IMR-90 (cell line): Measurements from ENCODE around the gene UBE2M. TPM values are rescaled to one million over a fixed set of nuclear protein-coding genes. Genes with fewer than 3 reads are reported as not detected.

Experiments used
- ATAC-seq: fragments of 200-7000 bp; cut with Tn5 transposase; 2 replicates; pipeline ENCODE4 v1.9.1; 2020; ENCODE audit warnings: low read depth, mild to moderate bottlenecking, moderate library complexity
- Bru-seq: library from RNA; stranded (reverse); fragments of 400-500 nt; gene quantifications from one replicate; lab custom pipeline; 2021; lab: Mats Ljungman, UMichigan
- BruChase-seq, 2 experiments: library from RNA; stranded (reverse); fragments of 400-500 nt; gene quantifications; one replicate each; lab custom pipeline; 2021; lab: Mats Ljungman, UMichigan
- BruUV-seq: library from RNA; stranded (reverse); fragments of 400-500 nt; replicated peaks from 2 replicates; lab custom pipeline; 2021; lab: Mats Ljungman, UMichigan
- CTCF ChIA-PET: fragments of 300-600 bp; formaldehyde crosslinking; extraction: SDS; loops from one replicate; lab custom pipeline; 2021; ENCODE audit warnings: antibody characterized with exemption; lab: Yijun Ruan, JAX
- POLR2A ChIA-PET: fragments of 300-600 bp; sonication (Branson Sonifier 250); formaldehyde crosslinking; loops from one replicate; lab custom pipeline; 2022; ENCODE audit warnings: antibody characterized with exemption; ENCODE audit not compliant: unreplicated experiment; lab: Charles Lee
- DNase-seq: peaks from one replicate; pipeline ENCODE4 v3.0.0; 2013
- H2AFZ ChIP-seq: replicated peaks from 2 replicates; pipeline ENCODE3; 2013; ENCODE audit warnings: low read length, mild to moderate bottlenecking; ENCODE audit not compliant: poor library complexity
- H2AK5ac ChIP-seq: 2 replicates; pipeline ENCODE4 v1.6.1; 2013; ENCODE audit warnings: low read depth, low read length, inconsistent platforms
- H2AK9ac ChIP-seq: replicated peaks from 2 replicates; pipeline ENCODE3; 2013; ENCODE audit warnings: mild to moderate bottlenecking, low read depth, low read length, moderate library complexity; ENCODE audit not compliant: poor library complexity
- H2BK120ac ChIP-seq: 2 replicates; pipeline ENCODE4 v1.6.1; 2013; ENCODE audit warnings: low read depth, low read length, inconsistent platforms
- H2BK15ac ChIP-seq: 3 replicates; pipeline ENCODE4 v1.6.1; 2013; ENCODE audit warnings: low read depth, low read length, inconsistent platforms
- H2BK20ac ChIP-seq: 2 replicates; pipeline ENCODE4 v1.6.1; 2013; ENCODE audit warnings: low read depth, mild to moderate bottlenecking, inconsistent platforms, low read length, moderate library complexity
- H2BK5ac ChIP-seq: 2 replicates; pipeline ENCODE4 v1.6.1; 2013; ENCODE audit warnings: mild to moderate bottlenecking, low read depth, low read length, inconsistent platforms; ENCODE audit not compliant: poor library complexity, severe bottlenecking
- H3K14ac ChIP-seq: replicated peaks from 2 replicates; pipeline ENCODE4 v1.6.1; 2013; ENCODE audit warnings: low read depth, low read length, inconsistent platforms
- H3K18ac ChIP-seq: 2 replicates; pipeline ENCODE4 v1.6.1; 2013; ENCODE audit warnings: low read depth, low read length, control low read depth
- H3K23ac ChIP-seq: 2 replicates; pipeline ENCODE4 v1.6.1; 2013; ENCODE audit warnings: low read depth, low read length, inconsistent platforms
- H3K27ac ChIP-seq: 2 replicates; pipeline ENCODE4 v1.5.1; 2013; ENCODE audit warnings: mild to moderate bottlenecking, control low read depth, low read length; ENCODE audit not compliant: insufficient read depth
- H3K27me3 ChIP-seq: 2 replicates; pipeline ENCODE4 v1.6.1; 2013; ENCODE audit warnings: low read length; ENCODE audit not compliant: control insufficient read depth, insufficient read depth
- H3K36me3 ChIP-seq: 2 replicates; pipeline ENCODE4 v1.6.1; 2013; ENCODE audit warnings: low read length, mixed read lengths; ENCODE audit not compliant: control insufficient read depth, insufficient read depth
- H3K4ac ChIP-seq: 2 replicates; pipeline ENCODE4 v1.6.1; 2013; ENCODE audit warnings: low read depth, low read length, inconsistent platforms
- H3K4me1 ChIP-seq: 2 replicates; pipeline ENCODE4 v1.6.1; 2013; ENCODE audit warnings: low read length, mixed read lengths; ENCODE audit not compliant: control insufficient read depth, insufficient read depth
- H3K4me2 ChIP-seq: 2 replicates; pipeline ENCODE4 v1.6.1; 2013; ENCODE audit warnings: low read depth, mild to moderate bottlenecking, control low read depth, low read length, moderate library complexity
- H3K4me3 ChIP-seq: 2 replicates; pipeline ENCODE4 v1.5.1; 2013; ENCODE audit warnings: low read depth, mild to moderate bottlenecking, control low read depth, low read length, moderate library complexity; ENCODE audit not compliant: insufficient read depth
- H3K56ac ChIP-seq: 2 replicates; pipeline ENCODE4 v1.6.1; 2013; ENCODE audit warnings: low read length, inconsistent platforms; ENCODE audit not compliant: insufficient read depth; ENCODE audit errors: extremely low read depth
- H3K79me1 ChIP-seq, 2 experiments: 2 replicates each; pipeline ENCODE4 v1.6.1; 2013; ENCODE audit warnings: low read length in 2 of 2, inconsistent platforms in 1 of 2, low read depth in 1 of 2
- H3K9ac ChIP-seq: 2 replicates; pipeline ENCODE4 v1.6.1; 2013; ENCODE audit warnings: low read depth, low read length, control low read depth
- H3K9me1 ChIP-seq: 2 replicates; pipeline ENCODE4 v1.6.1; 2013; ENCODE audit warnings: low read length, inconsistent platforms; ENCODE audit not compliant: insufficient read depth
- H3K9me3 ChIP-seq: 2 replicates; pipeline ENCODE4 v1.6.1; 2013; ENCODE audit warnings: low read length; ENCODE audit not compliant: control insufficient read depth, insufficient read depth
- H4K20me1 ChIP-seq: 2 replicates; pipeline ENCODE4 v1.6.1; 2013; ENCODE audit warnings: low read length, inconsistent platforms; ENCODE audit not compliant: insufficient read depth
- H4K5ac ChIP-seq: 2 replicates; pipeline ENCODE4 v1.6.1; 2013; ENCODE audit warnings: mild to moderate bottlenecking, low read depth, low read length, control low read depth
- H4K8ac ChIP-seq, 2 experiments: 2 replicates each; pipeline ENCODE4 v1.6.1; 2013; ENCODE audit warnings: low read depth in 2 of 2, low read length in 2 of 2, control low read depth in 1 of 2, inconsistent platforms in 1 of 2
- H4K91ac ChIP-seq: 2 replicates; pipeline ENCODE4 v1.6.1; 2013; ENCODE audit warnings: low read depth, low read length, inconsistent platforms; ENCODE audit not compliant: insufficient read depth
- CTCF ChIP-seq: conservative IDR thresholded peaks from 2 replicates; pipeline ENCODE4 v1.5.1; 2012; ENCODE audit warnings: mild to moderate bottlenecking, low read depth, low read length, improper control_type of control experiment
- MXI1 ChIP-seq: IDR thresholded peaks from 2 replicates; pipeline ENCODE4 v1.6.1; 2012; ENCODE audit warnings: low read depth, mild to moderate bottlenecking, low read length, moderate library complexity, borderline replicate concordance
- POLR2A ChIP-seq: IDR thresholded peaks from 2 replicates; pipeline ENCODE4 v1.6.1; 2012; ENCODE audit warnings: mild to moderate bottlenecking, low read depth, low read length
- USF2 ChIP-seq: fragments of 150-350 bp; IDR thresholded peaks from 2 replicates; pipeline ENCODE4 v1.6.1; 2017; ENCODE audit warnings: mild to moderate bottlenecking, antibody characterized with exemption, low read length, low read depth
- WGBS, 2 experiments: methylation state at CpG; one replicate each; pipeline versions ENCODE4 v1.1.5 to v1.1.7; 2013; ENCODE audit warnings: missing lambda C conversion rate in 2 of 2; ENCODE audit not compliant: insufficient read length in 1 of 2; ENCODE audit errors: extremely low coverage in 2 of 2; 5-methylcytosine and 5-hydroxymethylcytosine counted together
- dilution Hi-C: fragments of 300-500 bp; cut with HindIII; formaldehyde crosslinking; loops from one replicate; pipeline ENCODE4 v1.14.3; 2018; ENCODE audit warnings: low sequenced_read_pairs; ENCODE audit not compliant: unreplicated experiment
- in situ Hi-C: fragments of 300-500 bp; cut with MboI; formaldehyde crosslinking; loops from 3 replicates; pipeline ENCODE4 v1.14.3; 2019; ENCODE audit warnings: low sequenced_read_pairs, inconsistent platforms, mixed read lengths
- intact Hi-C: fragments of 100-400 bp; cut with micrococcal nuclease; formaldehyde crosslinking; loops from 2 replicates; pipeline ENCODE4 v1.10.0; 2022
- long read RNA-seq: library from polyadenylated mRNA; unstranded; transcript quantifications from one replicate; pipeline ENCODE4 v2.0.0, GENCODE V29; 2021; ENCODE audit not compliant: unreplicated experiment
- polyA plus RNA-seq, 3 experiments: library from polyadenylated mRNA; depleted of rRNA; stranded (reverse); fragments of >200 nt; gene quantifications; 2 replicates each; pipeline ENCODE4 v1.2.3, GENCODE V29; 2012; ENCODE audit warnings: low replicate concordance in 1 of 3
- total RNA-seq: library from RNA; depleted of rRNA; stranded (reverse); fragments of >200 nt; gene quantifications from 2 replicates; pipeline ENCODE4 v1.2.3, GENCODE V29; 2012; rRNA removed

Gene UBE2M
- total RNA-seq, result 55.9 and 63.0 TPM in 2 replicates
- 66.6 and 72.5 TPM in 2 replicates for polyA plus RNA-seq (2012; rRNA removed)
- 55.0 and 72.6 TPM in 2 replicates for polyA plus RNA-seq (2012; cell fraction: cytosol; rRNA removed)
- polyA plus RNA-seq (2012; cell fraction: nucleus; rRNA removed; ENCODE audit: low replicate concordance), result 82.7 and 116 TPM in 2 replicates
- percentile 70 among the genes with signal in this experiment for Bru-seq, nascent RNA
- percentile 78 among the genes with signal in this experiment for BruChase-seq, experiment 1, labeled RNA remaining after a 6-hour chase
- percentile 77 among the genes with signal in this experiment for BruChase-seq, experiment 2, labeled RNA remaining after a 2-hour chase
- long read RNA-seq, transcript UBE2M-201 (6 exons, 1,508 nt), result major isoform, 151 of 161 reads
- long read RNA-seq, partial matches to known transcripts, result 0 of 161 reads
- long read RNA-seq, other reads (novel, unspliced or antisense), result 10 of 161 reads

GRCh38 chr19:58558066-58558622, at the start of gene UBE2M:
TSS of gene UBE2M (minus strand) at chr19:58558611. CDS start at chr19:58558381, 230 bp downstream.
- H2BK120ac ChIP-seq, result peak within 1 kb of the TSS; percentile 84
- peak within 1 kb of the TSS; percentile 100 for H3K27ac ChIP-seq
- peaks cover 28% of the 10 kb centered on the region for H3K9me1 ChIP-seq
- H2AK5ac ChIP-seq, result peak within 1 kb of the TSS; percentile 99
- ChIA-PET CTCF (no interaction called here), POLR2A (no interaction called here)
- peak; percentile 1 for ATAC-seq
- H3K79me1 ChIP-seq, result peaks cover 18 to 58% of the 10 kb centered on the region in 2 experiments
- H4K5ac ChIP-seq, result peak within 1 kb of the TSS; percentile 95
- dilution Hi-C loops (no loop called here), in situ Hi-C loops (no loop called here), intact Hi-C loops (loop anchor here (2.0 kb wide), 1 partner anchor 13 kb away; the partner anchor contains the start of gene TRIM28)
- peaks cover 12% of the 10 kb centered on the region for H4K20me1 ChIP-seq
- H3K4me2 ChIP-seq, result peak within 1 kb of the TSS; percentile 91
- peak within 1 kb of the TSS; percentile 99 for H4K91ac ChIP-seq
- H3K27me3 ChIP-seq, result no peaks in the 10 kb centered on the region
- no peaks in the 10 kb centered on the region for H3K9me3 ChIP-seq
- peak within 1 kb of the TSS; percentile 32; the same call in 1 of the 2 replicates for H2BK20ac ChIP-seq
- peak within 1 kb of the TSS; percentile 99 for H3K4ac ChIP-seq
- peak within 1 kb of the TSS; percentile 100 for H2BK5ac ChIP-seq
- WGBS, 2 experiments, result 0% methylated on average over 30 of the region's 62 CpGs; no CpG with 5 or more reads in 1 of the 2 experiments
- H3K18ac ChIP-seq, result peak within 1 kb of the TSS; percentile 94
- peak within 1 kb of the TSS; percentile 99 for H3K14ac ChIP-seq
- H3K9ac ChIP-seq, result peak within 1 kb of the TSS; percentile 99
- H3K56ac ChIP-seq, result peak within 1 kb of the TSS; percentile 98
- no peak for TF ChIP-seq USF2
- TF ChIP-seq MXI1, result 0 out of 2 replicates have a peak, but pooled peaks have one; percentile 18
- no peak for TF ChIP-seq POLR2A
- TF ChIP-seq CTCF, result no peak
- BruUV-seq, result no TSS peak
- DNase-seq, result no peak
- peak within 1 kb of the TSS; percentile 100 for H2AFZ ChIP-seq
- peak within 1 kb of the TSS; percentile 67; the same call in 1 of the 3 replicates for H2BK15ac ChIP-seq
- H4K8ac ChIP-seq, result peak within 1 kb of the TSS; percentile 100
- H3K4me1 ChIP-seq, result peaks cover 32% of the 10 kb centered on the region
- peak within 1 kb of the TSS; percentile 100 for H2AK9ac ChIP-seq
- H3K4me3 ChIP-seq, result peak within 1 kb of the TSS; percentile 81
- peaks cover 13% of the 10 kb centered on the region; the same call in 1 of the 2 replicates for H3K36me3 ChIP-seq
- peak within 1 kb of the TSS; percentile 99 for H3K23ac ChIP-seq
